PC-3 (cell line): ENCODE measurements around the gene PRKCE. TPM values are rescaled to one million over a fixed set of nuclear protein-coding genes. Genes with fewer than 3 reads are reported as not detected.

Experiments
- ATAC-seq: fragments of 200-7000 bp; cut with Tn5 transposase; 2 replicates; pipeline ENCODE4 v1.9.1; 2020; ENCODE audit warnings: mild to moderate bottlenecking, moderate library complexity
- BruUV-seq: library from RNA; stranded (reverse); fragments of 400-500 nt; replicated peaks from 2 replicates; lab custom pipeline; 2021; lab: Mats Ljungman, UMichigan
- CTCF ChIA-PET: fragments of 300-600 bp; sonication (Branson Sonifier 250); formaldehyde crosslinking; loops from one replicate; lab custom pipeline; 2022; ENCODE audit warnings: antibody characterized with exemption; lab: Charles Lee
- POLR2A ChIA-PET: fragments of 300-600 bp; sonication (Branson Sonifier 250); formaldehyde crosslinking; loops from one replicate; lab custom pipeline; 2022; ENCODE audit warnings: antibody characterized with exemption; ENCODE audit not compliant: unreplicated experiment; lab: Charles Lee
- DNase-seq: peaks from one replicate; pipeline ENCODE4 v3.0.0-alpha.2; 2015
- H2AFZ ChIP-seq: fragments of 300-600 bp; sonication (generic); 2 replicates; pipeline ENCODE4 v1.6.0; 2016; ENCODE audit warnings: antibody characterized with exemption, low read length
- H3F3A ChIP-seq: fragments of 300-600 bp; sonication (generic); one replicate; pipeline ENCODE4 v1.6.0; 2017; ENCODE audit warnings: antibody characterized with exemption, low read length, control low read depth, mild to moderate bottlenecking; ENCODE audit not compliant: unreplicated experiment
- H3K27ac ChIP-seq: fragments of 300-600 bp; sonication (generic); 2 replicates; pipeline ENCODE4 v1.5.1; 2016; ENCODE audit warnings: mild to moderate bottlenecking, low read length
- H3K27me3 ChIP-seq: fragments of 300-600 bp; sonication (generic); 2 replicates; pipeline ENCODE4 v1.6.1; 2016; ENCODE audit warnings: low read length, mixed read lengths
- H3K36me3 ChIP-seq: fragments of 300-600 bp; sonication (generic); 2 replicates; pipeline ENCODE4 v1.6.1; 2016; ENCODE audit warnings: low read depth, mixed run types, low read length, mixed read lengths
- H3K4me1 ChIP-seq: fragments of 300-600 bp; sonication (generic); 2 replicates; pipeline ENCODE4 v1.5.1; 2016; ENCODE audit warnings: low read length; ENCODE audit not compliant: insufficient read depth
- H3K4me2 ChIP-seq: fragments of 300-600 bp; sonication (generic); 2 replicates; pipeline ENCODE4 v1.6.0; 2016; ENCODE audit warnings: low read length
- H3K4me3 ChIP-seq: fragments of 300-600 bp; sonication (generic); 2 replicates; pipeline ENCODE4 v1.5.1; 2016; ENCODE audit warnings: mild to moderate bottlenecking, low read length, mixed read lengths
- H3K79me2 ChIP-seq: fragments of 300-600 bp; sonication (generic); 2 replicates; pipeline ENCODE4 v1.6.1; 2017; ENCODE audit warnings: low read length, mixed read lengths
- H3K9ac ChIP-seq: fragments of 300-600 bp; sonication (generic); 2 replicates; pipeline ENCODE4 v1.6.0; 2016; ENCODE audit warnings: mild to moderate bottlenecking, low read length
- H3K9me2 ChIP-seq: fragments of 300-600 bp; sonication (generic); replicated peaks from 2 replicates; pipeline ENCODE4 v1.6.1; 2016; ENCODE audit warnings: mixed run types, low read length, mixed read lengths
- H3K9me3 ChIP-seq: fragments of 300-600 bp; sonication (generic); 2 replicates; pipeline ENCODE4 v1.6.1; 2016; ENCODE audit warnings: low read length, mixed read lengths
- H4K20me1 ChIP-seq: fragments of 300-600 bp; sonication (generic); 2 replicates; pipeline ENCODE4 v1.6.1; 2016; ENCODE audit warnings: low read length, mixed read lengths
- CTCF ChIP-seq: fragments of 300-600 bp; sonication (generic); conservative IDR thresholded peaks from 2 replicates; pipeline ENCODE4 v1.5.1; 2017; ENCODE audit warnings: antibody characterized with exemption, low read depth, mild to moderate bottlenecking, low read length
- EZH2 ChIP-seq: fragments of 300-600 bp; sonication (generic); IDR thresholded peaks from one replicate; pipeline ENCODE4 v1.6.1; 2017; ENCODE audit warnings: antibody characterized with exemption, mild to moderate bottlenecking, low read length; ENCODE audit not compliant: unreplicated experiment
- EZH2phosphoT487 ChIP-seq: fragments of 300-600 bp; sonication (generic); IDR thresholded peaks from 2 replicates; pipeline ENCODE4 v1.6.1; 2018; ENCODE audit warnings: mild to moderate bottlenecking, antibody characterized with exemption, low read length, borderline replicate concordance
- intact Hi-C: fragments of 100-400 bp; cut with micrococcal nuclease; formaldehyde crosslinking; loops from 2 replicates; pipeline ENCODE4 v1.9.0; 2023
- total RNA-seq: library from RNA; depleted of rRNA; stranded (reverse); fragments of >200 nt; gene quantifications from 2 replicates; pipeline ENCODE4 v1.2.3, GENCODE V29; 2014

Gene PRKCE
- total RNA-seq, 1 experiment from 2014 or later: 7.0 TPM

- Histone ChIP-seq H3K9me3 (no peaks in the 10 kb centered on the region), H4K20me1 (no peaks in the 10 kb centered on the region), H3K4me3 (no peak overlapping the region), H3K9ac (no peak overlapping the region), H3K36me3 (no peaks in the 10 kb centered on the region), H3K4me2 (no peak overlapping the region), H3K79me2 (no peaks in the 10 kb centered on the region), H3K9me2 (no peaks in the 10 kb centered on the region), H3K27ac (no peak overlapping the region), H2AFZ (no peak overlapping the region), H3F3A (no peaks in the 10 kb centered on the region), H3K4me1 (peaks cover 17% of the 10 kb centered on the region), H3K27me3 (no peaks in the 10 kb centered on the region)
- intact Hi-C loops: no loop called here
- DNase-seq (no peak), ATAC-seq (no peak)
- no TSS peak for BruUV-seq
- ChIA-PET POLR2A (no interaction called here), CTCF (no interaction called here)
- TF ChIP-seq EZH2: no peak
- TF ChIP-seq EZH2phosphoT487: no peak
- no peak for TF ChIP-seq CTCF
Observed at GRCh38 chr2:46181789-46182530, 530.5 kb downstream of the PRKCE start.

GRCh38 chr2:46183426-46183825 is 532.0 kb downstream of the PRKCE start:
- Histone ChIP-seq H3K4me2 (no peak overlapping the region), H3K27me3 (no peaks in the 10 kb centered on the region), H3K27ac (no peak overlapping the region), H3K9ac (no peak overlapping the region), H3K4me1 (peaks cover 28% of the 10 kb centered on the region), H3K36me3 (no peaks in the 10 kb centered on the region), H3F3A (no peaks in the 10 kb centered on the region), H3K9me2 (no peaks in the 10 kb centered on the region), H3K9me3 (no peaks in the 10 kb centered on the region), H2AFZ (no peak overlapping the region), H4K20me1 (no peaks in the 10 kb centered on the region), H3K4me3 (no peak overlapping the region), H3K79me2 (no peaks in the 10 kb centered on the region)
- DNase-seq (no peak), ATAC-seq (no peak)
- intact Hi-C loops: no loop called here
- TF ChIP-seq CTCF: no peak
- TF ChIP-seq EZH2: no peak
- TF ChIP-seq EZH2phosphoT487: no peak
- no TSS peak for BruUV-seq
- CTCF ChIA-PET: no interaction called here
- POLR2A ChIA-PET: no interaction called here

- intact Hi-C loops: no loop called here
Observed at GRCh38 chr2:46184794-46185583, 533.5 kb downstream of the PRKCE start.

More at GRCh38 chr2:46184794-46185583, 533.5 kb downstream of the PRKCE start:
- Histone ChIP-seq H3K4me2 (no peak overlapping the region), H3F3A (no peaks in the 10 kb centered on the region), H3K9me3 (no peaks in the 10 kb centered on the region), H3K79me2 (no peaks in the 10 kb centered on the region), H2AFZ (no peak overlapping the region), H4K20me1 (no peaks in the 10 kb centered on the region), H3K27ac (no peak overlapping the region), H3K27me3 (no peaks in the 10 kb centered on the region), H3K9me2 (no peaks in the 10 kb centered on the region), H3K9ac (no peak overlapping the region), H3K36me3 (no peaks in the 10 kb centered on the region), H3K4me3 (no peak overlapping the region), H3K4me1 (peaks cover 14% of the 10 kb centered on the region)
- ChIA-PET CTCF (no interaction called here), POLR2A (no interaction called here)
- no peak for ATAC-seq
- no peak; the same call in 1 of the 2 replicates for TF ChIP-seq CTCF
- TF ChIP-seq EZH2phosphoT487: no peak
- TF ChIP-seq EZH2: no peak
- no peak for DNase-seq
- no TSS peak for BruUV-seq
